ENCODE data around the gene PXN. TPM values are rescaled to one million over a fixed set of nuclear protein-coding genes. Genes with fewer than 3 reads are reported as not detected.

Gene PXN
- total RNA-seq, 2 experiments from 2014 or later: 229 to 230 TPM

GRCh38 chr12:120218680-120219606 lies 46.6 kb downstream of the PXN start:
- TF ChIP-seq CTCF (IDR thresholded peaks at IDR 0.05): no peak
- no peak overlapping the region for H3K4me3 Mint-ChIP-seq
- no peak for ATAC-seq (ENCODE audit: poor library complexity)

GRCh38 chr12:120216742-120217605 lies 48.6 kb downstream of the PXN start:
- no peak for DNase-seq
- H3K27me3 Mint-ChIP-seq: no peaks in the 10 kb centered on the region
- H3K36me3 Mint-ChIP-seq (ENCODE audit: low read depth): peaks cover 78% of the 10 kb centered on the region
- H3K9me3 Mint-ChIP-seq: no peaks in the 10 kb centered on the region
- H3K27ac ChIP-seq (ENCODE audit: low read depth in 1 of 2, low read length in 2 of 2): no peak overlapping the region
- H3K4me3 ChIP-seq (ENCODE audit: low read length): no peak overlapping the region
- peaks cover 95% of the 10 kb centered on the region for H3K36me3 ChIP-seq (ENCODE audit: insufficient read depth, low read length)
- no peak for TF ChIP-seq CTCF (IDR thresholded peaks at IDR 0.05)
- POLR2A ChIA-PET: interaction anchor here (0.5 to 2.8 kb wide), 2 partner anchors 14 to 16 kb away, joined by 3 to 10 read pairs; partner anchors contain the start of gene RPLP0
- no peak overlapping the region for H3K27ac Mint-ChIP-seq
- no peaks in the 10 kb centered on the region for H3K4me1 Mint-ChIP-seq (ENCODE audit: low read depth)
- no peak overlapping the region for H3K4me3 Mint-ChIP-seq
- no peak for ATAC-seq (ENCODE audit: poor library complexity)
- intact Hi-C loops (cut with DNase I, micrococcal nuclease): no loop called here
- no peaks in the 10 kb centered on the region for H3K9me3 ChIP-seq (ENCODE audit: control insufficient read depth in 1 of 2, insufficient read depth in 1 of 2, low read length in 2 of 2)
- CTCF ChIA-PET: interaction anchor here (1.0 to 1.5 kb wide), 2 partner anchors 47 to 49 kb away, joined by 3 read pairs; partner anchors contain the start of gene PXN
- H3K27me3 ChIP-seq (ENCODE audit: control insufficient read depth in 1 of 2, insufficient read depth in 2 of 2, low read length in 2 of 2): no peaks in the 10 kb centered on the region
- H3K4me1 ChIP-seq (ENCODE audit: insufficient read depth, low read length): no peaks in the 10 kb centered on the region

More at GRCh38 chr12:120218680-120219606, 46.6 kb downstream of the PXN start:
- Histone ChIP-seq H3K27me3 (ENCODE audit: control insufficient read depth in 1 of 2, insufficient read depth in 2 of 2, low read length in 2 of 2) (no peaks in the 10 kb centered on the region), H3K36me3 (ENCODE audit: insufficient read depth, low read length) (peaks cover 93% of the 10 kb centered on the region), H3K27ac (ENCODE audit: low read depth in 1 of 2, low read length in 2 of 2) (no peak overlapping the region), H3K9me3 (ENCODE audit: control insufficient read depth in 1 of 2, insufficient read depth in 1 of 2, low read length in 2 of 2) (no peaks in the 10 kb centered on the region), H3K4me1 (ENCODE audit: insufficient read depth, low read length) (peaks cover 2% of the 10 kb centered on the region), H3K4me3 (ENCODE audit: low read length) (no peak overlapping the region)
- DNase-seq: no peak
- Mint-ChIP-seq H3K27me3 (no peaks in the 10 kb centered on the region), H3K27ac (no peak overlapping the region), H3K4me1 (ENCODE audit: low read depth) (no peaks in the 10 kb centered on the region), H3K9me3 (no peaks in the 10 kb centered on the region), H3K36me3 (ENCODE audit: low read depth) (peaks cover 77% of the 10 kb centered on the region)
- POLR2A ChIA-PET: interaction anchor here (0.6 to 2.8 kb wide), 4 partner anchors 17 to 1854 kb away, joined by 3 to 13 read pairs (median 8); partner anchors contain the start of genes RNU4-2 and RPLP0
- intact Hi-C loops (cut with DNase I, micrococcal nuclease): no loop called here
- CTCF ChIA-PET: interaction anchor here (1.3 to 1.6 kb wide), 2 partner anchors 9 to 18 kb away, joined by 4 read pairs; partner anchors contain the start of gene RPLP0
